HG03342 (cell line): ENCODE measurements around the gene HABP4.

Experiments used
- ATAC-seq: cut with Tn5 transposase; IDR thresholded peaks from one replicate; pipeline ENCODE4 v1.9.1; 2021; ENCODE audit warnings: mild to moderate bottlenecking, moderate library complexity; ENCODE audit not compliant: unreplicated experiment

The HABP4 gene, protein sequence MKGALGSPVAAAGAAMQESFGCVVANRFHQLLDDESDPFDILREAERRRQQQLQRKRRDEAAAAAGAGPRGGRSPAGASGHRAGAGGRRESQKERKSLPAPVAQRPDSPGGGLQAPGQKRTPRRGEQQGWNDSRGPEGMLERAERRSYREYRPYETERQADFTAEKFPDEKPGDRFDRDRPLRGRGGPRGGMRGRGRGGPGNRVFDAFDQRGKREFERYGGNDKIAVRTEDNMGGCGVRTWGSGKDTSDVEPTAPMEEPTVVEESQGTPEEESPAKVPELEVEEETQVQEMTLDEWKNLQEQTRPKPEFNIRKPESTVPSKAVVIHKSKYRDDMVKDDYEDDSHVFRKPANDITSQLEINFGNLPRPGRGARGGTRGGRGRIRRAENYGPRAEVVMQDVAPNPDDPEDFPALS

DNA sequence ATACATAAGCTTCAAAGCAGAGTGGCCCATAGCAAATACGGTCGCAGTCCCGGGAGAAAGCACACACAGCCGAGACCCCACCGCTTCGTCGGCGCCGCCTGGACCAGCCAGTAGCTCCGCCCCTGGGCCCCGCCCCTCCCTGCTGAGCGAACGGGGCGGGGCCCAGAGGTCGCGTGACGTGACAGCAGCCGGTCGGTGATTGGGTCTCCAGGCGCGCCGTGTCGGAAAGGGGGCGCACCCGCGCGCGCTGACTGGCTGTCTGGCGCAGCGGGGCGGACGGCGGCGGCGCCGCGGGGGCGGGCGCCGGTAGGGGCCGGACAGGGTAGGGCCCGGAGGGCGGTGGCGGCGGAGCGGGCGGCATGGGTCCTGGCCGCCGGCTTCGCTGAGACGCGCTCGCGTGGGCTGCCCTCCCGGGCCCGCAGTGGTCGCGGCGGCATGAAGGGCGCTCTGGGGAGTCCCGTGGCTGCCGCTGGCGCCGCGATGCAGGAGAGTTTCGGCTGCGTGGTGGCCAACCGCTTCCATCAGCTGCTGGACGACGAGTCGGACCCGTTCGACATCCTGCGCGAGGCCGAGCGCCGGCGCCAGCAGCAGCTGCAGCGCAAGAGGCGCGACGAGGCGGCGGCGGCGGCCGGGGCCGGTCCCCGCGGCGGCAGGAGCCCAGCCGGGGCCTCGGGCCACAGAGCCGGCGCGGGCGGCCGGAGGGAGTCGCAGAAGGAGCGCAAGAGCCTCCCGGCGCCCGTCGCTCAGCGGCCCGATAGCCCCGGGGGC, at the start of gene HABP4:
TSS of gene HABP4 (plus strand) at position 325 of the 768 bp plus-strand sequence. CDS start at position 436, 111 bp downstream.
- ATAC-seq: peak; percentile 95

DNA sequence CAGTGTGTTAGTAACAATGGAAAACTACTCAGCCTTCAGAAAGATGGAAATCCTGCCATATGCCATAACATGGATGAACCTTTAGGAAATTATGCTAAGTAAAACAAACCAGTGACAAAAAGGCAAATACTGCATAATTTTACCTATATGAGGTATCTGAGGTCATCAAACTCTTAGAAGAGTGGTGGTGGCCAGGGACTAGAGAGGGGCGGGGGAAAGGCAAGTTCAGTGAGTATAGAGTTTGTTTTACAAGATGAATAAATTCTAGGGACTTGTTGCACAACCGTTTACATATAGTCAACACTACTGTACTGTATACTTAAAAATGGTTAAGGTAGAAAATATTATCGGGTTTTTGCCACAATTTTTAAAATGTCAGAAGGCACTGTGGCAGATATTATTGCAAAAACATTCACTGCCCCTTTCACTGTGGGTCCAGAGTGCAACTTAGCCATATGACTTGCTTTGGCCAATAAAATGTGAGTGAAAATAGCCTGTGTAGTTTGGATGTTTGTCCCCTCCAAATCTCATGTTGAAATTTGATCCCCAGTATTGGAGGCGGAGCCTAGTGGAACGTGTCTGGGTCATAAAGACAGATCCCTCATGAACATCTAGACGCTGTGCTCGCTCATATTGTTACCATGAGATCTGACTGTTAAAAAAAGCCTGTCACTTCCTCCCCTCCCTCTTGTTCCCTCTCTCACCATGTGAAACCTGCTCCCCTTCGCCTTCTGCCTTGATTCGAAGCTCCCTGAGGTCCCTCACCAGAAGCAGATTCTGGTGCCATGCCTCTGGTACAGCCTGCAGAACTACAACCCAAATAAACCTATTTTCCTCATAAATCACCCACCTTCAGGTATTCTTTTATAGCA, 41.3 kb upstream of the HABP4 start:
- ATAC-seq: no peak

DNA sequence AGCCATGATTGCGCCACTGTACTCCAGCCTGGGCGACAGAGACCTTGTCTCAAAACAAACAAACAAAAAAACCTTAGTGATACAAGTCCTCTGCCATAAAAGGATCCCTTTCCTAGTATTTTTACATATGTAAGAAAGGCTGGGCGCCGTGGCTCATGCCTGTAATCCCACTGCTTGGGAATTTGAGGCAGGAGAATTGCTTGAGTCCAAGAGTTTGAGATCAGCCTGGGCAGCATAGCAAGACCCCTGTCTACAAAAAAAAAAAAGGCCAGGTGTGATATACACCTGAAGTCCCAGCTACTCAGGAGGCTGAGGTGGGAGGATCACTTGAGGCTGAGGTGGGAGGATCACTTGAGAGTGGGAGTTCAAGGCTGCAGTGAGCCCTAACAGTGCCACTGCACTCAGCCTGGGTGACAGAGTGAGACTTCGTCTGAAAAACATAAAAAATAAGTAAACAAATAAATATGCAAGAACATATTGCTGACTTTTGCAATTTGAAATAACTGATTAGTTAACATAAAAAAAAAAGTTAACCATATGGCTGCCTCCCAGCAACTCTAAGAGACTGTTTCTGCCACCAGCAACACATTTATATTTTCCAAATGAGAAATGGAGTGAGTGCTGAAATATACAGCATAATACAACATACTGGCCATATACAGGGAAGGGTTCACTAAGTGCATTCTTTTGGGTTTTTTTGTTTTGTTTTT, 38.7 kb upstream of the HABP4 start:
- no peak for ATAC-seq

DNA sequence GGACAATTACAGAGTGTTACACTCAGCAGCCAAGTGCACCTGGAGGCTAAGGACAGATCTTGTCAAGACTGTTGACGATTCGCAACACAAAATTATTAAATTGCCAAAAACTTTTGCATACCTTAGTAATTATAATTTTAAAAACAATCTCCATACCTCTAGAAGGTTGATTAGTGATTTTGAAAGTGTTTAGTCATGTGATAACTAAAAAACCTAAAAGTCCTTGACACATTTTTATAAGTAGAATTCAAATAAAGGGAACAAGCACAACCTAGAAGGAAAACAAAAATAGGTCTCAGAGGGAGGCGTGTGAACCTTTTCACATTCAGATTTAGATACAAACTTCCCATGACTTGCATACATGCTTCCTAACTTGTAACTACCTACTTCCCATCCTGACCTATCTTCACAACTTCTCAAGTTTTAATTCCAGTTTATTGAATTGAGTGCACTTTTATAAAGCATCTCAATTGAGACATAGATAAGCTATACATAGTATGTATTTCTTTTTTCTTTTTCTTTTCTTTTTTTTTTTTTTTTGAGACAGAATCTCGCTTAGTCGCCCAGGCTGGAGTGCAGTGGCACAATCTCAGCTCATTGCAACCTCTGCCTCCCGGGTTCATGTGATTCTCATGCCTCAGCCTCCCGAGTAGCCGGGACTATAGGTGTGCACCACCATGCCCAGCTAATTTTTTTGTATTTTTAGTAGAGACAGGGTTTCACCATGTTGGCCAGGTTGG, 37.6 kb upstream of the HABP4 start:
- no peak for ATAC-seq

DNA sequence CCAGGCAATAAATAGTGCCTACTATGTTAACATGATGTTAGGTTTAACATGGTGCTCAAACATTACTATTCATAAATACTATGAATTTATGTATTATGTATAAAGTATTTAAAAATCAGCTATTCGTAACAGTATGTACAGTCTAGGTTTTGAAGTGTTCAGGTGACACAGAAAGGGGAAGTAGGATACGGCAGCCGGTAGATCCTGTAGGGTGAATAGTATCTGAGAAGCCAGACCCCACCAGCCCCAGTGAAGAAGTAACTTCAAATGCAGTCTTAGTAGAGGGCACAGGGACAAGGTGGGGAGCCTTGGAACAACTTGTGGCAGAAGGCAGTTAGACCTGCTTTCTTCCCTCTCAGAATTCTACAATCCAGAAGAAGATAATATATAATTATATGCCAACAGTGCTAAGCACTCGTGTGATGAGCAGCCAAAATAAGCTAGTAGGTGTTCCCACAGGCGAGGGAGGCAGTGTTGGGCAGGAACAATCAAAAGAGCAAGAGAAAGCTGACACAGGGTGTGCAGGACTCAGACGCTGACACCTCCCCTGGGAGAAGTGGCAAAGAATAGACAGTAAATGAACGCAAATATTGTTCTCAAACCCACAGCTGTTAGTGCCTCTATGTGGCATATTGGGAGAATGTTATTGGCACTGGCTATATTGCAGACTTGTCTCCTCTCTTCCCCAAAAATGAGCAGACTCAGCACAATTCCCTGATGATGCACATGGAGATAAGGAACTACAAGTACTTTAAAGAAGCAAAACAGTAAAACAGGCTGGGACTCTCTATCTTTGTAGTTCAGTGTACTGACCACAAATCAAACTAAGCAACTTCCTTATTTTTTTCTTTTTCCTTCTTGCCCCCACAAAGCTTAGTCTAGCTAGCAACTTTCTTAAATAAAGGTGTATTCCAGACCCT, 36.4 kb upstream of the HABP4 start:
- ATAC-seq: peak; percentile 24

DNA sequence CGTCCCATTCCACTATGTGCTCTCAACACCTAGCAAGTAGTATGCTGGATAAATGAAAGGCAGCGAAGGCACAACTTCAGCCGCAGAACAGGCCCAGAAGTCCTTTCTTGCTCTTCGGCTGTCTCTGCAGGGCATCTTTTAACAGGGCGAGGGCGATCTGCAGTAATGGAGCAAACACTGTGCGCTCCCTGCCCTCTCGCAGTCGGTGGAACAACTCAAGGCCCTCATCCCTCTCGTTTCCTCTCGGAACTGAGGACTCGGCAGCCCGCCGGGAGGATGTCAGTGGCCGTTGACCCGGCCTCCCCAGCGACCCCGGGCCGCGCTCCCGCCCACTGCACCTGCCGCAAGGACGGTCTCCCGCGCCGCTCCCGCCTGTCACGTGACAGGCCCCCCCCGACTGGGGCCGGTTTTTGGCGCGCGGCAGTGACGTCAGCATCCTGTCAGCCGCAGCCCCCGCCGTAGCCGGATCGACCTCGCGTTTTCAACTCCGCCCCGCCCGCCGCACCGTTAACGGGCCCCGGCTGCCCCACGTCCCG, 32.9 kb upstream of the HABP4 start:
- ATAC-seq: no peak

DNA sequence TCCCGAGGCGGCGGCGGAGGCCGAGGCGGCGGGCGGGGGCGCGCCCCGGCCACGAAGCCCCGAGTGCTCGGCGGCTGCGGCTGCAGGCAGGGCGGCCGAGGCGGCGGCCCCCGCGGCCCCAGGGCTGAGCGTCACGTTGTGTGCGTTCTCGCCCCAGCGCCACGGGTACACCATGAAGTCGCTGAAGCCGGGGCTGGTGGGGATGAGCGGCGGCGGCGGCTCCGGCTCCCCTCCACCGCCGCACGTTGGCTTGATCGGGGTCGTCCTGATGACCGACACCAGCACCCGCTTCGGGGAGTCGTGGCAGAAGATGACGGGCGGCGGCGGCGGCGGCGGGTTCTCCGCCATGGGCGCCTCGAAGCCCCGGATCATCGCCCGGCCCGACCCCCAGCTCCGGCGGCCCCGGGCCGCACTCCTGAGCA, 32.3 kb upstream of the HABP4 start:
- no peak for ATAC-seq

DNA sequence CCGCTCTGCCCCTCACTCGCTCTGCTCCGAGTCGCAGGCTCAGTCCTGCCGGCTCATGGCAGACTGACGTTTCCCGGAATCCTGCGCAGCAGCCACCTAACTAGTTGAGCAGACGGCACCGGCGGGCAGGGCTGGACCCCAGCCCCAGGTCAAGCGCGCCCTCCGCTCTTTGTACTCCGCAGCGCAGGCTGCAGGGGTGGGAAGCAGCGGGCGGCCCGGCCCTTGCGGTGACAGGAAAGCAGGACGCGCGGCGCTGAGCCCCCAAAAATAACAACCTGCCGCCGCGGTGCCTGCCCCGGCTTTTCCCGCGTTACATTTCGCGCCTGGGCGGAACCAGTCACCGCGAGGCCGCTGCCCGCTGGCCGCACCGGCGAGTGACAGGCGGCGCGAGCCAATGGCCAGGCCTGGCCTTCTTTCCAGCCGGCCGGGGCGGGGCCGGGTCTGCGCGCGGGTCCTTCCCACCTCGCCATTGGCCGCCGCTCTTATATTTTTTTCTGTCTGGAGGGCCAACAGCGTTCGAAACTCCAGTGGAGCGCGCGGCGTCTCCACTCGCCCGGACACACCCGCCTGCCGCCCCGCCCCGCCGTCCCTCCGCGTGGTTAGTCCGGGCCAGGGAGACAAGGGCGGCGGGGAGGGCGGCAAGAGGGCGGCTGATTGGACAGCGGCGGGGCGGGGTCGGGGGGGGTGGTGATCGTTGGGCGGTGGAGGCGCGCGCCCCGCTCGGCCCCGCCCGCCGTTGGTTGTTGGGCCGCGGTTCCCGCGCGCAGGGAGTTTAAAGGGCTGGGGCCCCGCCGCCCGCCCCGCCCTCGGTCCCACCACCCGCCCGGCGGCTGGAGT, 31.7 kb upstream of the HABP4 start, which contains the start of gene ZNF367:
TSS of gene ZNF367 (minus strand) at position 288 of the 837 bp plus-strand sequence. CDS start 338 bp downstream, outside the sequence.
- peak; percentile 61 for ATAC-seq

DNA sequence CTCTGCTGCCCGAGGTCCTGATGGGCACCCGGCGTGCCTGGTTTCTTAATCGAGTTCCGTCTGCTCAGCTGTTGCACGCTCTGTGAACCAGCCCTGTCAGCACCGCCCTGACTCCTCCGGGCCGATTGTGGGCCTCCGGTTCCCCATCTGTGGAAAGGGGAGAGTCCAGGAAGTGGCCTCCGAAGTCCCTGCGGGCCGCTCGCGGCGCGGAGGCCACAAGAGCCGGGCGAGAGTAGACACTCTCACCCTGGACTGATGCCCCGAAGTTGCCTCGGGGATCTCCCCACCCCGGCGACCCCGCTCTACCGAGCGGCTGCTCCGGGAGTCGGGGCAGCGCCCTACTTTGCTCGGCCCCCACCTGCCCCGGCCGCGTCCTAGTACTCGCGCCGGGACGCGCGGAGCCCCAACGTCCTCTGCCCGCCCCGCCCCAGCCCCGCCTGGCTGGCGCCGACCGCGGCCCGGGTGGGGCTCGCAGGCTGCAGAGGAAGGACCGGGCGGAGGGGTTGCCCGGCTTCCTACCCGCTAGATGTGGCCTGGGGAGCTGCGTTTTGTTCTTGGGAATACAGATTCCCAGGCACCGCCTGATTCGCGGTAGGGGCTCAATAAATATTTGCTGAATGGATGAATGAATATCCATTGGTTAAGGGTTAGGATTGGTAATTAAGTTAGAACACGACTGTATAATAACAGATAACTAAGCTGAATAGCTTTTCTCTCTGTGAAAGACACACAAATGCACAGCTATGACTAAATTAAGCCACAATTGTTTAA, 30.9 kb upstream of the HABP4 start:
- ATAC-seq: peak; percentile 22

DNA sequence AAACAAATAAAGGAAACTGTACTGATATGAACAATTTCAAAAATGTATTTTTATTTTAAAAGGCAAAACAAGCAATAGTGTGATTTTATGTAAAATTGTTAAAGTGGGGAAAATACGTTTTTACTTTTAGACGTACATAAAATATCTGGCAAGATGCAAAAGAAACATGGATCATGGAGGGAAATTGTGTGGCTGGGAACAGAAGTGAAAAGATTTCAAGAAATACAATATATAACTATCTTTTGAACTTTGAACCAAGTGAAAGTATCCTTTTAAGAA, 30.3 kb upstream of the HABP4 start:
- no peak for ATAC-seq

DNA sequence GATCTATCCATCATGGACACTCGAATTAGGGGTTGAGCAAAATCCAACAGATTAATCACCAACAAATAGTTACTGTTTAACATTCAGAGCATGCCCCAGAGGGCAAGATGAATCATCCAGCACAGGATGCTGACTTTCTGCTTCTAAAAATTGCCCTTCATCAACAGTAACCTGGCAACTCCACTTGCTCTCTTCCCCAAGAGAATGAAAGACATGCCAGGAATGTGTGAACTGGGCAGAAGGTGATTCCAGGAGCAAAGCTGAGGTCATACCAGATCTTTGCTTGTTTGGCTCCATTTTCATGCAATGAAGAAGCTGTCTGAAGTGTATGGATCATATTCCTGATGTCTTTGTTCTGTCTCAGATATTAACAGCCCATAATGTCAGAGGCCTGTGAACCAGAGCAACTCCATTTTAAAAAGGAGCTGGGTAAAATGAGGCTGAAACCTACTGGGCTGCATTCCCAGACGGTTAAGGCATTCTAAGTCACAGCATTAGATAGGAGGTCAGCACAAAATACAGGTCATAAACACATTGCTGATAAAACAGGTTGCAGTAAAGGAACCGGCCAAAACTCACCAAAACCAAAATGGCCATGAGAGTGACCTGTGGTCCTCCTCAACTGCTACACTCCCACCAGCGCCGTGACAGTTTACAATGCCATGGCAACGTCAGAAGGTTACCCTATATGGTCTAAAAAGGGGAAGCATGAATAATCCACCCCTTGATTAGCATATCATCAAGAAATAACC, 29.3 kb upstream of the HABP4 start:
- no peak for ATAC-seq

DNA sequence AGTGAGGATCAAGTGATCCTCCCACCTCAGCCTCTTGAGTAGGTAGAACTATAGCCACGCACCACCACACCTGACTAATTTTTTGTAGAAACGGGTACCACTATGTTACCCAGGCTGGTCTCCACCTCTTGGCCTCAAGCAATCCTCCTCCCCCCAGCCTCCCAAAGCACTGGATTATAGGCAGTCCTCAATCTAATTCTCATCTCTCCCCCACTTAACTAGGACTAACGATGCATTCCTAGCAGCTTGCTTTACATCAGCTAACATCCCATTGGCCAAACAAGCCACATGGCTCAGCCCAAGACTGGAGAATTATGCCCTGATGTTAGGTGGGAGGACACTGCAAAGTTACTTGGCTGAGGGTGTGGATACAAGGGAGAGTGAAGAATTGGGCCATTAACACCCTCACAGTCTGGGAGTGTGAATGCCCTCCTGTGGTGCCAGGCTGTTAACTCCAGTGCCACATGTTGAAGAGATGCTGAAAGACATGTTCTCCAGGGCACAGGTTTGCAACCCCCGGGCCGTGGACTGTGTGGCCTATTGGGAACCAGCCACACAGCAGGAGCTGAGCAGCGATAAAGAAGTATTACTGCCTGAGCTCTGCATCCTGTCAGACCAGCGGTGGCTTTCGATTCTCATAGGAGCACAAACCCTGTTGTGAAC, 26.5 kb upstream of the HABP4 start:
- no peak for ATAC-seq

DNA sequence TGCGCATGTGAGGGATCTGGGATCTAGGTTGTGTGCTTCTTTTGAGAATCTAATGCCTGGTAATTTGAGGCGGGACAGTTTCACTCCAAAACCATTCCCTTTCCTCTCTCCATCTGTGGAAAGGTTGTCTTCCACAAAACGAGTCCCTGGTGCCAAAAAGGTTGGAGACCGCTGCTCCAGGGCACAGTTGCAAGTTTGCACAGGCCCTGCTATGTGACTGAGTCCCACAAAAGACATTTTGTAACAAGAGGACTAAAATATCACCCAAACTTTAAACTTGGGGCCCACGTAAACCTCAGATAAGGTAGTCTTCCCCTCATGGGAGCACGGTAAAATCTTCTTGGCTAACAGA, 26.0 kb upstream of the HABP4 start:
- ATAC-seq: no peak

DNA sequence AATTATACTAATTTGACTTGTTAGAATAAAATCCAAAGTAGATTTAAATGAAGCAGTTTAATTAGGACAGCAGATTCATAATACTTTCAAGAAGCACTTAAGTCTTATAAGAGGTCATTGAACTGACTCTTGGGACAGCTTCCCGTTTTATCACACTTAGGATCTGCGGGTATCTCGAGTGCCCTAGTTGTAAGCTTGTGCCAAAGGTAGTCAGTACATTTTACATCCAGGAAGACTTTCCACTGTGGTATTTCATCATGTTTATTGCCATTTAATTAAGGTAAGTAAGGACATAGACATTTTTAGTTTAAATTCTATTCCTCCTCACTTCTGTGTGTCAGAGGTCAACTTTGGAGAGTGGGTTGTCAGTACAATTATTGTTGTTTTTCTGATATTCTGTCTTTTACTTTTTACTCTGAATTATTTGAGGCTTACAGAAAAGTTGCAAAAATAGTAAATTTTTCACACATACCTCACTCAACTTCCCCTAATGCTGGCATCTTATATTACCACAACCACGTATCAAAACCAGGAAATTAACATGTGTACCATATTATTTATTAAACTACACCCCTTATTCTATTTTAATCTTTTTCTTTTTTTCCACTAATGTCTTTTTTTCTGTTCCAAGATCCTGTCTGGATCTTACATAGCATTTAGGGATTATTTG, 24.3 kb upstream of the HABP4 start:
- no peak for ATAC-seq

DNA sequence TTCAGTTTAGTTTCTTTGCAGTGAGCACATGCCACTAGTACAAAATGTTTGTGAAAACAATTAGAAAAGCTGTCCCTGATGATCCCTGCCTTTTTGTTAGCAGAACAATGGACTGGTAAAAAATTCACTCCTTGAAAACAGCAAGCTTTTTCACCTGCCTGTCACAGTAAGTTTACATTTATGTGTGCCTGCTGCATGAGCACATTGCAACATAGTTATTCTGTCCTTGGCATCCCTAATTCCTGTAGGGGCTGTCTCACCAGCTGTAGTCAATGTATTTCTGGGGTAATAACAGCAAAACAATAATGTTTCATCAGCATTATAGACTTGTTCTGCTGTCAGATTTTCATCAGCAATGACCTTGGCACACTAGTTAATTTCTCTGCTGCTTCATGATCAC, 20.2 kb upstream of the HABP4 start:
- no peak for ATAC-seq
